Measurements from ENCODE around the gene VDR. TPM values are rescaled to one million over a fixed set of nuclear protein-coding genes. Genes with fewer than 3 reads are reported as not detected.

VDR gene
- total RNA-seq, 1 donor = 32.2 TPM

- TF ChIP-seq CTCF (IDR thresholded peaks at IDR 0.05; ENCODE audit: extremely low read depth, low read depth, low read length) = no peak
These were observed 8.3 kb upstream of the VDR start for GRCh38 chr12:47913081-47913480.

GRCh38 chr12:47912556-47912955 lies 7.8 kb upstream of the VDR start:
- H3K79me2 ChIP-seq (ENCODE audit: insufficient read depth, low read length) = no peaks in the 10 kb centered on the region
- peaks cover 9% of the 10 kb centered on the region for H3K4me1 ChIP-seq (ENCODE audit: insufficient read depth, low read length)
- H2AFZ ChIP-seq (ENCODE audit: low read length) = no peak overlapping the region
- H3K27ac ChIP-seq (ENCODE audit: low read depth, low read length) = no peak overlapping the region
- no peaks in the 10 kb centered on the region for H3K9me3 ChIP-seq (ENCODE audit: low read depth, low read length)
- H3K4me3 ChIP-seq (ENCODE audit: insufficient read depth, low read length) = no peak overlapping the region
- H3K36me3 ChIP-seq (ENCODE audit: insufficient read depth, low read length) = no peaks in the 10 kb centered on the region
- H3K27me3 ChIP-seq (ENCODE audit: insufficient read depth, low read length) = peaks cover 16% of the 10 kb centered on the region
- no peak for TF ChIP-seq CTCF (IDR thresholded peaks at IDR 0.05; ENCODE audit: extremely low read depth, low read depth, low read length)
- DNase-seq (ENCODE audit: insufficient read length, low spot score, missing footprints) = no peak
- H4K20me1 ChIP-seq (ENCODE audit: insufficient read depth, low read length) = no peaks in the 10 kb centered on the region
- no peak overlapping the region for H3K4me2 ChIP-seq (ENCODE audit: insufficient read depth, low read length)

More at GRCh38 chr12:47913081-47913480, 8.3 kb upstream of the VDR start:
- Histone ChIP-seq H3K4me3 (ENCODE audit: insufficient read depth, low read length) (no peak overlapping the region), H3K4me2 (ENCODE audit: insufficient read depth, low read length) (no peak overlapping the region), H3K27ac (ENCODE audit: low read depth, low read length) (no peak overlapping the region), H3K9me3 (ENCODE audit: low read depth, low read length) (no peaks in the 10 kb centered on the region), H3K4me1 (ENCODE audit: insufficient read depth, low read length) (peaks cover 9% of the 10 kb centered on the region), H3K27me3 (ENCODE audit: insufficient read depth, low read length) (peaks cover 16% of the 10 kb centered on the region), H2AFZ (ENCODE audit: low read length) (no peak overlapping the region), H3K36me3 (ENCODE audit: insufficient read depth, low read length) (no peaks in the 10 kb centered on the region), H3K79me2 (ENCODE audit: insufficient read depth, low read length) (no peaks in the 10 kb centered on the region), H4K20me1 (ENCODE audit: insufficient read depth, low read length) (no peaks in the 10 kb centered on the region)
- no peak for DNase-seq (ENCODE audit: insufficient read length, low spot score, missing footprints)

GRCh38 chr12:47910981-47911380 lies 6.2 kb upstream of the VDR start:
- Histone ChIP-seq H3K27ac (ENCODE audit: low read depth, low read length) (no peak overlapping the region), H3K4me2 (ENCODE audit: insufficient read depth, low read length) (no peak overlapping the region)

GRCh38 chr12:47910486-47910885 lies 5.7 kb upstream of the VDR start:
- H3K4me2 ChIP-seq (ENCODE audit: insufficient read depth, low read length) = peak overlapping the region; percentile 11
- no peak for TF ChIP-seq CTCF (IDR thresholded peaks at IDR 0.05; ENCODE audit: extremely low read depth, low read depth, low read length)
- peaks cover 27% of the 10 kb centered on the region for H3K27me3 ChIP-seq (ENCODE audit: insufficient read depth, low read length)
- H3K27ac ChIP-seq (ENCODE audit: low read depth, low read length) = no peak overlapping the region
- H4K20me1 ChIP-seq (ENCODE audit: insufficient read depth, low read length) = no peaks in the 10 kb centered on the region
- H3K36me3 ChIP-seq (ENCODE audit: insufficient read depth, low read length) = no peaks in the 10 kb centered on the region
- H3K4me1 ChIP-seq (ENCODE audit: insufficient read depth, low read length) = peaks cover 11% of the 10 kb centered on the region
- no peak overlapping the region for H3K4me3 ChIP-seq (ENCODE audit: insufficient read depth, low read length)
- peak overlapping the region; percentile 18 for H2AFZ ChIP-seq (ENCODE audit: low read length)
- DNase-seq (ENCODE audit: insufficient read length, low spot score, missing footprints) = no peak
- no peaks in the 10 kb centered on the region for H3K79me2 ChIP-seq (ENCODE audit: insufficient read depth, low read length)
- no peaks in the 10 kb centered on the region for H3K9me3 ChIP-seq (ENCODE audit: low read depth, low read length)

More at GRCh38 chr12:47910981-47911380, 6.2 kb upstream of the VDR start:
- Histone ChIP-seq H3K4me3 (ENCODE audit: insufficient read depth, low read length) (no peak overlapping the region), H3K27me3 (ENCODE audit: insufficient read depth, low read length) (peaks cover 22% of the 10 kb centered on the region), H2AFZ (ENCODE audit: low read length) (no peak overlapping the region), H3K9me3 (ENCODE audit: low read depth, low read length) (no peaks in the 10 kb centered on the region), H3K4me1 (ENCODE audit: insufficient read depth, low read length) (peaks cover 9% of the 10 kb centered on the region), H3K79me2 (ENCODE audit: insufficient read depth, low read length) (no peaks in the 10 kb centered on the region), H4K20me1 (ENCODE audit: insufficient read depth, low read length) (no peaks in the 10 kb centered on the region), H3K36me3 (ENCODE audit: insufficient read depth, low read length) (no peaks in the 10 kb centered on the region)
- DNase-seq (ENCODE audit: insufficient read length, low spot score, missing footprints) = no peak
- TF ChIP-seq CTCF (IDR thresholded peaks at IDR 0.05; ENCODE audit: extremely low read depth, low read depth, low read length) = no peak

Measured in osteoblast (primary cell).